PC-3 (cell line): Measurements from ENCODE around the gene GSPT1. TPM values are rescaled to one million over a fixed set of nuclear protein-coding genes. Genes with fewer than 3 reads are reported as not detected.

Experiments
- ATAC-seq: fragments of 200-7000 bp; cut with Tn5 transposase; 2 replicates; pipeline ENCODE4 v1.9.1; 2020; ENCODE audit warnings: mild to moderate bottlenecking, moderate library complexity
- BruUV-seq: library from RNA; stranded (reverse); fragments of 400-500 nt; replicated peaks from 2 replicates; lab custom pipeline; 2021; lab: Mats Ljungman, UMichigan
- CTCF ChIA-PET: fragments of 300-600 bp; sonication (Branson Sonifier 250); formaldehyde crosslinking; loops from one replicate; lab custom pipeline; 2022; ENCODE audit warnings: antibody characterized with exemption; lab: Charles Lee
- POLR2A ChIA-PET: fragments of 300-600 bp; sonication (Branson Sonifier 250); formaldehyde crosslinking; loops from one replicate; lab custom pipeline; 2022; ENCODE audit warnings: antibody characterized with exemption; ENCODE audit not compliant: unreplicated experiment; lab: Charles Lee
- DNase-seq: peaks from one replicate; pipeline ENCODE4 v3.0.0-alpha.2; 2015
- H2AFZ ChIP-seq: fragments of 300-600 bp; sonication (generic); 2 replicates; pipeline ENCODE4 v1.6.0; 2016; ENCODE audit warnings: antibody characterized with exemption, low read length
- H3F3A ChIP-seq: fragments of 300-600 bp; sonication (generic); one replicate; pipeline ENCODE4 v1.6.0; 2017; ENCODE audit warnings: antibody characterized with exemption, low read length, control low read depth, mild to moderate bottlenecking; ENCODE audit not compliant: unreplicated experiment
- H3K27ac ChIP-seq: fragments of 300-600 bp; sonication (generic); 2 replicates; pipeline ENCODE4 v1.5.1; 2016; ENCODE audit warnings: mild to moderate bottlenecking, low read length
- H3K27me3 ChIP-seq: fragments of 300-600 bp; sonication (generic); 2 replicates; pipeline ENCODE4 v1.6.1; 2016; ENCODE audit warnings: low read length, mixed read lengths
- H3K36me3 ChIP-seq: fragments of 300-600 bp; sonication (generic); 2 replicates; pipeline ENCODE4 v1.6.1; 2016; ENCODE audit warnings: low read depth, mixed run types, low read length, mixed read lengths
- H3K4me1 ChIP-seq: fragments of 300-600 bp; sonication (generic); 2 replicates; pipeline ENCODE4 v1.5.1; 2016; ENCODE audit warnings: low read length; ENCODE audit not compliant: insufficient read depth
- H3K4me2 ChIP-seq: fragments of 300-600 bp; sonication (generic); 2 replicates; pipeline ENCODE4 v1.6.0; 2016; ENCODE audit warnings: low read length
- H3K4me3 ChIP-seq: fragments of 300-600 bp; sonication (generic); 2 replicates; pipeline ENCODE4 v1.5.1; 2016; ENCODE audit warnings: mild to moderate bottlenecking, low read length, mixed read lengths
- H3K79me2 ChIP-seq: fragments of 300-600 bp; sonication (generic); 2 replicates; pipeline ENCODE4 v1.6.1; 2017; ENCODE audit warnings: low read length, mixed read lengths
- H3K9ac ChIP-seq: fragments of 300-600 bp; sonication (generic); 2 replicates; pipeline ENCODE4 v1.6.0; 2016; ENCODE audit warnings: mild to moderate bottlenecking, low read length
- H3K9me2 ChIP-seq: fragments of 300-600 bp; sonication (generic); replicated peaks from 2 replicates; pipeline ENCODE4 v1.6.1; 2016; ENCODE audit warnings: mixed run types, low read length, mixed read lengths
- H3K9me3 ChIP-seq: fragments of 300-600 bp; sonication (generic); 2 replicates; pipeline ENCODE4 v1.6.1; 2016; ENCODE audit warnings: low read length, mixed read lengths
- H4K20me1 ChIP-seq: fragments of 300-600 bp; sonication (generic); 2 replicates; pipeline ENCODE4 v1.6.1; 2016; ENCODE audit warnings: low read length, mixed read lengths
- EZH2 ChIP-seq: fragments of 300-600 bp; sonication (generic); IDR thresholded peaks from one replicate; pipeline ENCODE4 v1.6.1; 2017; ENCODE audit warnings: antibody characterized with exemption, mild to moderate bottlenecking, low read length; ENCODE audit not compliant: unreplicated experiment
- EZH2phosphoT487 ChIP-seq: fragments of 300-600 bp; sonication (generic); IDR thresholded peaks from 2 replicates; pipeline ENCODE4 v1.6.1; 2018; ENCODE audit warnings: mild to moderate bottlenecking, antibody characterized with exemption, low read length, borderline replicate concordance
- intact Hi-C: fragments of 100-400 bp; cut with micrococcal nuclease; formaldehyde crosslinking; loops from 2 replicates; pipeline ENCODE4 v1.9.0; 2023
- total RNA-seq: library from RNA; depleted of rRNA; stranded (reverse); fragments of >200 nt; gene quantifications from 2 replicates; pipeline ENCODE4 v1.2.3, GENCODE V29; 2014
- TF ChIP-seq, protein P1 (sequence below): fragments of 300-600 bp; sonication (generic); conservative IDR thresholded peaks from 2 replicates; pipeline ENCODE4 v1.5.1; 2017; ENCODE audit warnings: antibody characterized with exemption, low read depth, mild to moderate bottlenecking, low read length

The GSPT1 gene
- total RNA-seq, 1 experiment from 2014 or later, result 67.9 TPM

DNA sequence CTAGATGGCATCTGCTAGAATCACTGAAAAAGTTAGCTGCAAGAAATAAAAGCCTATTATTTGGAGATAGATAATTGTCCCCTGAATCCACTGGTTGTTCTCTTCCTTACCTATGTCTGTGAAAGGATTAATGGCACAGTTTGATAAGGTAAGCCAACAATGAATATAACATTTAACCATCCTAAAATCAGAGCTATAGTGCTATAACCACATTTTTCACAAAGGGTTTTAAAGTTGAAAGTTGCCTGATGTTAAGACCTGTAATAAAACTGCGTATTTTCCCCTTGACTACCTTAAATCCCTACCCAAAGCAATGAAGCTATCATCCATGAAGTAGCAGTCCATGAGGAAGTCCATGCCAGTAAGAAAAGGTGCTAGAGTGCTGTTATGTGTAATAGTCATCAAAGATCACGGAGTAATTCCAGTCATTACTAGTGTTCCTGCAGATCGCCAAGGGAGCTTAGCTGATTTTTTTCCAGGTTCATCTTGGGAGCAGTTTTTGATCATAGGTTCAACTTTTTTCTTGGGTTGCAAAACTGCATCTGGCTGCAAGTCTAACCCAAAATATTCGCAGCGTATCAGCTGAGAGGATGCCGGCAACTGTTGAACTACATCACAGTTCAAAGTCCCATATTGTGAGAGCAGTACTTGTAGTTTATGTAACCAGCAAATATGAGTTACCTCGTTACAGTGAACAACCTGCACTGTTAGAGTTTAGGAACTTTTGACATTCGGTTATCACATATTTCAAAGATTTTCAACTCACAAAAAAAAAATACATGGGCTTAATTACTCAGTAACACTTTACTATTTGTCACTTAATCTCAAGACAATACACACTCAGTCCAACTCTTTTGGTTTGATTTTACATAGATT, 46.2 kb downstream of the GSPT1 start:
- no peaks in the 10 kb centered on the region for H3K27me3 ChIP-seq
- H3K9me2 ChIP-seq, result no peaks in the 10 kb centered on the region
- H3K79me2 ChIP-seq, result peaks cover 25% of the 10 kb centered on the region
- TF ChIP-seq EZH2, result no peak
- TF ChIP-seq EZH2phosphoT487, result no peak
- TF ChIP-seq, protein P1, sequence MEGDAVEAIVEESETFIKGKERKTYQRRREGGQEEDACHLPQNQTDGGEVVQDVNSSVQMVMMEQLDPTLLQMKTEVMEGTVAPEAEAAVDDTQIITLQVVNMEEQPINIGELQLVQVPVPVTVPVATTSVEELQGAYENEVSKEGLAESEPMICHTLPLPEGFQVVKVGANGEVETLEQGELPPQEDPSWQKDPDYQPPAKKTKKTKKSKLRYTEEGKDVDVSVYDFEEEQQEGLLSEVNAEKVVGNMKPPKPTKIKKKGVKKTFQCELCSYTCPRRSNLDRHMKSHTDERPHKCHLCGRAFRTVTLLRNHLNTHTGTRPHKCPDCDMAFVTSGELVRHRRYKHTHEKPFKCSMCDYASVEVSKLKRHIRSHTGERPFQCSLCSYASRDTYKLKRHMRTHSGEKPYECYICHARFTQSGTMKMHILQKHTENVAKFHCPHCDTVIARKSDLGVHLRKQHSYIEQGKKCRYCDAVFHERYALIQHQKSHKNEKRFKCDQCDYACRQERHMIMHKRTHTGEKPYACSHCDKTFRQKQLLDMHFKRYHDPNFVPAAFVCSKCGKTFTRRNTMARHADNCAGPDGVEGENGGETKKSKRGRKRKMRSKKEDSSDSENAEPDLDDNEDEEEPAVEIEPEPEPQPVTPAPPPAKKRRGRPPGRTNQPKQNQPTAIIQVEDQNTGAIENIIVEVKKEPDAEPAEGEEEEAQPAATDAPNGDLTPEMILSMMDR, result no peak
- no peak overlapping the region for H3K4me3 ChIP-seq
- peaks cover 16% of the 10 kb centered on the region for H3K4me1 ChIP-seq
- peaks cover 28% of the 10 kb centered on the region for H3K36me3 ChIP-seq
- peaks cover 6% of the 10 kb centered on the region for H4K20me1 ChIP-seq
- no peaks in the 10 kb centered on the region for H3K9me3 ChIP-seq
- POLR2A ChIA-PET, result no interaction called here
- DNase-seq (no peak), ATAC-seq (no peak)
- no peak overlapping the region for H3K27ac ChIP-seq
- CTCF ChIA-PET, result no interaction called here
- BruUV-seq, result no TSS peak
- no peak overlapping the region for H2AFZ ChIP-seq
- peaks cover 8% of the 10 kb centered on the region for H3F3A ChIP-seq
- intact Hi-C loops, result loop anchor here (5.0 kb wide), 1 partner anchor 198 kb away; no protein-coding TSS in a partner anchor
- no peak overlapping the region for H3K9ac ChIP-seq
- H3K4me2 ChIP-seq, result no peak overlapping the region

DNA sequence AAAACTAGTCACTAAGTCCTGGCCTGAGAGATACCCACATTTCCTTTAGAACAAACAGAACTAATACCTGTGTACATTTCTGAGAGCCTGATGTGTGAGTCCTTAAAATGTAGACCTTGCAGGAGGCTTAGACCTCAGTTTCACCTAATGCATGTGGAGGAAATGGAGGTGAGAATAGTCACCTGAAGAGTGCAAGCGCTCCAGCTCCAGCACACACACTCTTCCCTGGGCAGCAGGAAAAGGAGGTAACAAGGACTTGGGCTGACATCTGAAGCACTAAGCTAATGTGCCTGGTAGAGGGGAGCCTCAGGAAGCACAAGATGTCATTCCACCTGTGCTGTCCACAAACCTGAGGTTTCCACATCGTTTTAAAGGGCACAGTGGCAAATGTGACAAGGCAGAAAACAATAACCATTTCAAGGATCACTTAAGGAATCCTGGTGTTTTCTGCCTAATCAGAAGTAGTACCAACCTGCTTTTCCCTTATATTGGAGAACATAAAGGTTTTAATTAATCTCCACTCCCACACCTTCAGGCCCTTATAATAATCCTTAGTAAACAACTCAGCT, 47.3 kb downstream of the GSPT1 start:
- ATAC-seq (no peak), DNase-seq (no peak)
- Histone ChIP-seq H3K9me3 (no peaks in the 10 kb centered on the region), H3K4me2 (no peak overlapping the region), H3K4me3 (no peak overlapping the region), H3K79me2 (peaks cover 25% of the 10 kb centered on the region), H3K27ac (no peak overlapping the region), H2AFZ (no peak overlapping the region), H3K4me1 (peaks cover 16% of the 10 kb centered on the region), H4K20me1 (peaks cover 6% of the 10 kb centered on the region), H3K9ac (no peak overlapping the region), H3K27me3 (no peaks in the 10 kb centered on the region), H3K36me3 (peaks cover 28% of the 10 kb centered on the region), H3K9me2 (no peaks in the 10 kb centered on the region), H3F3A (peaks cover 8% of the 10 kb centered on the region)
- ChIA-PET POLR2A (no interaction called here), CTCF (no interaction called here)
- intact Hi-C loops, result loop anchor here (5.0 kb wide), 1 partner anchor 199 kb away; no protein-coding TSS in a partner anchor
- TF ChIP-seq EZH2 (no peak), EZH2phosphoT487 (no peak)
- TF ChIP-seq, protein P1, result no peak
- BruUV-seq, result no TSS peak

DNA sequence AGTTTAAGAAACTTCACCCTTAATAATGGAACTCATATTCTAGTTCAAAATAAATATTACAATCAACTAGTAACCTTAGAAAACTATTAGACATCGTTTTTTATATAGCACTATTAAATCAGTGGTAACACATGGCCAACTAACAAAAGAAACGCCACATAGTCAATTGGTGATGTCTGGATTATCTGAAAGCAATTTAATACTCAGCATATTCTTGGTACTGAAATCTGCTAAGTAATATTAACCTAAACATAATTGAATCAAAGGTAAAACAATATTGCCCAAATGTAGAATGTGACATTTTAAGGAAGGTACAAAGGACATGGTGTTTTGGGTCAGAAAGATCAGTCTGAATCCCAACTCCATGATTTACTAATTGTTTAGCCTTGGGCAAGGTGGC, 53.3 kb downstream of the GSPT1 start:
- no peaks in the 10 kb centered on the region for H3K27me3 ChIP-seq
- TF ChIP-seq, protein P1, result no peak
- TF ChIP-seq EZH2phosphoT487, result no peak
- TF ChIP-seq EZH2, result no peak
- POLR2A ChIA-PET, result no interaction called here
- no peak for DNase-seq
- H3K79me2 ChIP-seq, result peaks cover 53% of the 10 kb centered on the region
- no peaks in the 10 kb centered on the region for H3K9me3 ChIP-seq
- peaks cover under 1% of the 10 kb centered on the region for H3F3A ChIP-seq
- H3K4me3 ChIP-seq, result no peak overlapping the region
- no peaks in the 10 kb centered on the region for H3K9me2 ChIP-seq
- no peak overlapping the region for H2AFZ ChIP-seq
- no TSS peak for BruUV-seq
- CTCF ChIA-PET, result no interaction called here
- no peak overlapping the region for H3K4me2 ChIP-seq
- ATAC-seq, result no peak
- intact Hi-C loops, result no loop called here
- H3K4me1 ChIP-seq, result peaks cover 2% of the 10 kb centered on the region
- no peaks in the 10 kb centered on the region for H4K20me1 ChIP-seq
- no peaks in the 10 kb centered on the region for H3K36me3 ChIP-seq
- no peak overlapping the region for H3K27ac ChIP-seq
- no peak overlapping the region for H3K9ac ChIP-seq
